Activated naive CD8-positive, alpha-beta T cell treated with anti-CD3 and anti-CD28 coated beads, Interleukin-2, amount 50 U/mL, for 16 hours (primary cell): ENCODE measurements around the gene GSK3A.

Source experiments
- DNase-seq: peaks from one replicate; pipeline ENCODE4 v3.0.0-alpha.2; 2020; ENCODE audit warnings: low read depth, low spot score

Gene GSK3A

GRCh38 chr19:42242512-42243409, at the start of gene GSK3A:
TSS of gene GSK3A (minus strand) at chr19:42242602. CDS start at chr19:42242465, 137 bp downstream.
- peak; percentile 91 for DNase-seq

GRCh38 chr19:42291435-42291810, 49.0 kb upstream of the GSK3A start:
- DNase-seq, result no peak

GRCh38 chr19:42290523-42291434, 48.4 kb upstream of the GSK3A start:
- DNase-seq, result peak; percentile 37

- DNase-seq, result no peak
Measured at GRCh38 chr19:42290136-42290522, 47.7 kb upstream of the GSK3A start.

- DNase-seq, result no peak
Measured at GRCh38 chr19:42289556-42290041, 47.2 kb upstream of the GSK3A start.

GRCh38 chr19:42288881-42289555, 46.6 kb upstream of the GSK3A start:
- no peak for DNase-seq

- no peak for DNase-seq
Measured at GRCh38 chr19:42288387-42288786, 46.0 kb upstream of the GSK3A start.

- DNase-seq, result no peak
Measured at GRCh38 chr19:42287827-42288107, 45.4 kb upstream of the GSK3A start.

GRCh38 chr19:42287017-42287826, 44.8 kb upstream of the GSK3A start:
- no peak for DNase-seq

GRCh38 chr19:42286349-42287016, 44.1 kb upstream of the GSK3A start:
- no peak for DNase-seq

GRCh38 chr19:42285988-42286348, 43.6 kb upstream of the GSK3A start:
- DNase-seq, result no peak

- DNase-seq, result no peak
Measured at GRCh38 chr19:42285541-42285941, 43.1 kb upstream of the GSK3A start.

GRCh38 chr19:42284591-42285341, 42.4 kb upstream of the GSK3A start:
- no peak for DNase-seq

GRCh38 chr19:42284066-42284501, 41.7 kb upstream of the GSK3A start:
- DNase-seq, result peak; percentile 55

GRCh38 chr19:42283188-42284065, 41.0 kb upstream of the GSK3A start:
- DNase-seq, result peak; percentile 95

GRCh38 chr19:42282819-42283187, 40.4 kb upstream of the GSK3A start:
- no peak for DNase-seq

GRCh38 chr19:42281827-42282762, 39.7 kb upstream of the GSK3A start:
- DNase-seq, result no peak
